ENCODE data around the gene DIP2A. TPM values are rescaled to one million over a fixed set of nuclear protein-coding genes. Genes with fewer than 3 reads are reported as not detected.

DIP2A gene
- total RNA-seq, 1 donor from 2014 or later = 31.2 TPM

Small RNA genes lying within 50 kb of the gene (small RNA-seq; reads per million reads assigned to genes)
- gene RNU6-396P (ENCODE audit: low replicate concordance) = not detected

Other genes starting within 250 kb of the DIP2A start
- gene LSS, start 230.1 kb upstream of the DIP2A start, total RNA-seq = 59.4 TPM
- gene MCM3AP, start 173.3 kb upstream of the DIP2A start, total RNA-seq = 83.8 TPM
- 13.0 TPM for gene YBEY, start 172.5 kb upstream of the DIP2A start, total RNA-seq
- gene C21orf58, start 135.0 kb upstream of the DIP2A start, total RNA-seq = 4.1 TPM
- 27.8 TPM for gene PCNT, start 134.7 kb upstream of the DIP2A start, total RNA-seq
- 22.7 TPM for gene S100B, start 146.2 kb downstream of the DIP2A start, total RNA-seq
- 63.8 TPM for gene PRMT2, start 176.8 kb downstream of the DIP2A start, total RNA-seq

Data from skin of body (tissue), 2 donors.